Measurements from ENCODE around the gene CFAP299.

The CFAP299 gene

DNA sequence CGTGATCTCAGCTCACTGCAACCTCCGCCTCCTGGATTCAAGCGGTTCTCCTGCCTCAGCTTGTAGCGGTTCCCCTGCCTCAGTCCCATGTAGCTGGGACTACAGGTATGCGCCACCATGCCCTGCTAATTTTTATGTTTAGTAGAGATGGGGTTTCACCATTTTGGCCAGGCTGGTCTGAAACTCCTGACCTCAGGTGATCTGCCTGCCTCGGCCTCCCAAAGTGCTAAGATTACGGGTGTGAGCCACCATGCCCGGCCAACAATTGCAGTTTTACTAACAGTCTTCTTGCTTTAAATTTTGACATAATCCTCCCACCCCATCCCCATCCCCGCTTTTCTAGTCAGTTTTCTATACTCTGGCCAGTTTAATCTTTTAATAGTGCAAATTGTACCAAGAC is 112.0 kb downstream of the CFAP299 start:
- H3K27ac ChIP-seq (ENCODE audit: low read depth, low read length), result no peak overlapping the region
- no peaks in the 10 kb centered on the region for H3K9me2 ChIP-seq (replicated peaks; ENCODE audit: control insufficient read depth, low read length)
- no peaks in the 10 kb centered on the region for H3K36me3 ChIP-seq (ENCODE audit: control insufficient read depth, low read length)
- no peak overlapping the region for H3K4me3 ChIP-seq (ENCODE audit: low read length)
- H3F3A ChIP-seq (ENCODE audit: control insufficient read depth, insufficient read depth), result no peaks in the 10 kb centered on the region
- no peak overlapping the region for H3K4me2 ChIP-seq (ENCODE audit: low read length)
- no peaks in the 10 kb centered on the region for H3K79me2 ChIP-seq (ENCODE audit: control insufficient read depth, low read length)
- H3K9me3 ChIP-seq (ENCODE audit: control insufficient read depth, insufficient read depth, low read length), result no peaks in the 10 kb centered on the region; the same call in 1 of the 2 replicates
- TF ChIP-seq, protein P1, sequence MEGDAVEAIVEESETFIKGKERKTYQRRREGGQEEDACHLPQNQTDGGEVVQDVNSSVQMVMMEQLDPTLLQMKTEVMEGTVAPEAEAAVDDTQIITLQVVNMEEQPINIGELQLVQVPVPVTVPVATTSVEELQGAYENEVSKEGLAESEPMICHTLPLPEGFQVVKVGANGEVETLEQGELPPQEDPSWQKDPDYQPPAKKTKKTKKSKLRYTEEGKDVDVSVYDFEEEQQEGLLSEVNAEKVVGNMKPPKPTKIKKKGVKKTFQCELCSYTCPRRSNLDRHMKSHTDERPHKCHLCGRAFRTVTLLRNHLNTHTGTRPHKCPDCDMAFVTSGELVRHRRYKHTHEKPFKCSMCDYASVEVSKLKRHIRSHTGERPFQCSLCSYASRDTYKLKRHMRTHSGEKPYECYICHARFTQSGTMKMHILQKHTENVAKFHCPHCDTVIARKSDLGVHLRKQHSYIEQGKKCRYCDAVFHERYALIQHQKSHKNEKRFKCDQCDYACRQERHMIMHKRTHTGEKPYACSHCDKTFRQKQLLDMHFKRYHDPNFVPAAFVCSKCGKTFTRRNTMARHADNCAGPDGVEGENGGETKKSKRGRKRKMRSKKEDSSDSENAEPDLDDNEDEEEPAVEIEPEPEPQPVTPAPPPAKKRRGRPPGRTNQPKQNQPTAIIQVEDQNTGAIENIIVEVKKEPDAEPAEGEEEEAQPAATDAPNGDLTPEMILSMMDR (IDR thresholded peaks at IDR 0.05; ENCODE audit: low read depth, low read length, poor library complexity, severe bottlenecking), result no peak
- no peak for TF ChIP-seq EZH2phosphoT487 (IDR thresholded peaks at IDR 0.05; ENCODE audit: borderline replicate concordance, low read length)
- H4K20me1 ChIP-seq (ENCODE audit: control insufficient read depth, insufficient read depth, low read depth, low read length), result no peaks in the 10 kb centered on the region
- H3K27me3 ChIP-seq (ENCODE audit: control insufficient read depth, low read length), result no peaks in the 10 kb centered on the region
- H3K4me1 ChIP-seq (ENCODE audit: control insufficient read depth, low read length), result no peaks in the 10 kb centered on the region

DNA sequence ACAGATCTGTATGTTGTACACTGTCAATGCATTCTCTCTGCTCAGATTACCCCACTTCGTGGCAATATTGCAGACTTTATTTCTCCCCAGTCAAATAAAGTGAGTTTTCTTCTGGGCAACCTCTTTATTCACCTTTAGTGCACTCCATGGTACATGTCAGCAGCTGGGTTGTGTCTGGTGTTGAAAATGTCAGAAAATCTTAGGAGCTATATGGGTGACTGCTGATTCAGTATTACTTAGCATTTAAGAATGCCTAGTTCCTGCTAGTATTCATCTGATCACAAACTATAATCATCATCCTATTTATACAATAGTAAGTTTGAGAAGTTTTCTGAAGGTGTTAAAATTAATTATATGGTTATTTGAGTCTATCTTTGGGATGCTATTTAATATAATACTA is 112.5 kb downstream of the CFAP299 start:
- H3K36me3 ChIP-seq (ENCODE audit: control insufficient read depth, low read length), result no peaks in the 10 kb centered on the region
- H4K20me1 ChIP-seq (ENCODE audit: control insufficient read depth, insufficient read depth, low read depth, low read length), result no peaks in the 10 kb centered on the region
- no peak for TF ChIP-seq EZH2phosphoT487 (IDR thresholded peaks at IDR 0.05; ENCODE audit: borderline replicate concordance, low read length)
- TF ChIP-seq, protein P1 (IDR thresholded peaks at IDR 0.05; ENCODE audit: low read depth, low read length, poor library complexity, severe bottlenecking), result no peak
- no peaks in the 10 kb centered on the region for H3F3A ChIP-seq (ENCODE audit: control insufficient read depth, insufficient read depth)
- H3K27ac ChIP-seq (ENCODE audit: low read depth, low read length), result no peak overlapping the region
- H3K9me3 ChIP-seq (ENCODE audit: control insufficient read depth, insufficient read depth, low read length), result peaks cover 4% of the 10 kb centered on the region; the same call in 1 of the 2 replicates
- no peaks in the 10 kb centered on the region for H3K79me2 ChIP-seq (ENCODE audit: control insufficient read depth, low read length)
- H3K4me2 ChIP-seq (ENCODE audit: low read length), result no peak overlapping the region
- H3K4me3 ChIP-seq (ENCODE audit: low read length), result no peak overlapping the region
- H3K4me1 ChIP-seq (ENCODE audit: control insufficient read depth, low read length), result no peaks in the 10 kb centered on the region
- no peaks in the 10 kb centered on the region for H3K9me2 ChIP-seq (replicated peaks; ENCODE audit: control insufficient read depth, low read length)
- no peaks in the 10 kb centered on the region for H3K27me3 ChIP-seq (ENCODE audit: control insufficient read depth, low read length)

DNA sequence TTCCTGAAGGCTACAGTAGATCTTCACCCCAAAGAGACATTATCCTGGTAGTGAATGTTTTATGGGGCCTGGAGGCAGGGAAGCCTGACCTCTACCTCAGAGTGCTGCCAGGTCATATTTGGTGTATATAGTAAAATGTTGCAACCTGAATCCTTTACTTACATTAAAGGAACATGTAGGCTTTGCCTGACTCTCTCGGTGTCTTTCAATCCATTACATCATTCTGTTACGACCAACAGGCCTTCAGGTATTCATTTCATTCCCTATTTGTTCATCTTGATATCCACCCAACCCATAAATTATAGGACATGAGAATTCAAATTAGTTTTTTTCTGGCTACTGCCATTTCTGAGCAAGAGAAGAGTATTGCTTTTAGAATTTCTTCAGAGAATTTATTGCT is 116.5 kb downstream of the CFAP299 start:
- H3K4me2 ChIP-seq (ENCODE audit: low read length), result no peak overlapping the region
- H3F3A ChIP-seq (ENCODE audit: control insufficient read depth, insufficient read depth), result no peaks in the 10 kb centered on the region
- no peaks in the 10 kb centered on the region for H3K27me3 ChIP-seq (ENCODE audit: control insufficient read depth, low read length)
- H3K9me2 ChIP-seq (replicated peaks; ENCODE audit: control insufficient read depth, low read length), result no peaks in the 10 kb centered on the region
- no peaks in the 10 kb centered on the region for H4K20me1 ChIP-seq (ENCODE audit: control insufficient read depth, insufficient read depth, low read depth, low read length)
- no peaks in the 10 kb centered on the region for H3K4me1 ChIP-seq (ENCODE audit: control insufficient read depth, low read length)
- H3K4me3 ChIP-seq (ENCODE audit: low read length), result no peak overlapping the region
- TF ChIP-seq, protein P1 (IDR thresholded peaks at IDR 0.05; ENCODE audit: low read depth, low read length, poor library complexity, severe bottlenecking), result no peak
- no peak for TF ChIP-seq EZH2phosphoT487 (IDR thresholded peaks at IDR 0.05; ENCODE audit: borderline replicate concordance, low read length)
- H3K36me3 ChIP-seq (ENCODE audit: control insufficient read depth, low read length), result no peaks in the 10 kb centered on the region
- no peaks in the 10 kb centered on the region for H3K79me2 ChIP-seq (ENCODE audit: control insufficient read depth, low read length)
- H3K9me3 ChIP-seq (ENCODE audit: control insufficient read depth, insufficient read depth, low read length), result peaks cover 6% of the 10 kb centered on the region; the same call in 1 of the 2 replicates
- no peak overlapping the region for H3K27ac ChIP-seq (ENCODE audit: low read depth, low read length)

Data from DOHH2 (cell line).